ENCODE results near the gene RALGAPA2.

GRCh38 chr20:20557406-20557805, 155.0 kb downstream of the RALGAPA2 start:
- no peak for TF ChIP-seq CTCF (IDR thresholded peaks at IDR 0.05)
- no peak for TF ChIP-seq POLR2A (IDR thresholded peaks at IDR 0.05)
